ENCODE results near the gene STK4.

DNA sequence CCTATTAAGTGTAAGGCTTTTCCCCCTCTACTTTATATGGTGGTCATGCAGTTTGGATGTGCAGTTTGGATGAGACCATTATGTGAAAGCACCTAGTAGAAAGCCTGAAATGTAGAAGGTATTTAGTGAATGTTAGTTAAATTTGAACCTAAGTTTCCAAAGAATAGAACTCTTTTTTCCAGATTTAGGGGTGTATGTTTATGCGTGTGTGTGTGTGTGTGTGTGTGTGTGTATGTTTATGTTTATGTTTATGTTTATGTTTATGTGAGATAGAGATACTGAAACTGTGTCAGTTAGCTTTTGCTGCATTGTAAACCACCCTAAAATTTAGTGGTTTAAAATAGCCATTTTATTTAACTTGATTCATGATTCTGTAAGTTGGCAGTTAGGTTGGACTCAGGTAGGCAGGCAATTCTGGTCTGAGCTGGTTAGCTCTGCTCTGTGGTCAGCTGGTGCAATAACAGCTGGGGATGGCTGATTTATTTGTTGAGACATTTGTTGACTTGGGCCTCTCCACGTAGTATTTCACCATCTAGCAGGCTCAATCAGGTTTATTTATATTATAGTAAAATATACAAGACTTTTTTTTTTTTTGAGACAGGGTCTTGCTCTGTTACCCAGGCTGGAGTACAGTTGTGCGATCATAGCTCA is 54.0 kb downstream of the STK4 start:
- TF ChIP-seq, protein P1, sequence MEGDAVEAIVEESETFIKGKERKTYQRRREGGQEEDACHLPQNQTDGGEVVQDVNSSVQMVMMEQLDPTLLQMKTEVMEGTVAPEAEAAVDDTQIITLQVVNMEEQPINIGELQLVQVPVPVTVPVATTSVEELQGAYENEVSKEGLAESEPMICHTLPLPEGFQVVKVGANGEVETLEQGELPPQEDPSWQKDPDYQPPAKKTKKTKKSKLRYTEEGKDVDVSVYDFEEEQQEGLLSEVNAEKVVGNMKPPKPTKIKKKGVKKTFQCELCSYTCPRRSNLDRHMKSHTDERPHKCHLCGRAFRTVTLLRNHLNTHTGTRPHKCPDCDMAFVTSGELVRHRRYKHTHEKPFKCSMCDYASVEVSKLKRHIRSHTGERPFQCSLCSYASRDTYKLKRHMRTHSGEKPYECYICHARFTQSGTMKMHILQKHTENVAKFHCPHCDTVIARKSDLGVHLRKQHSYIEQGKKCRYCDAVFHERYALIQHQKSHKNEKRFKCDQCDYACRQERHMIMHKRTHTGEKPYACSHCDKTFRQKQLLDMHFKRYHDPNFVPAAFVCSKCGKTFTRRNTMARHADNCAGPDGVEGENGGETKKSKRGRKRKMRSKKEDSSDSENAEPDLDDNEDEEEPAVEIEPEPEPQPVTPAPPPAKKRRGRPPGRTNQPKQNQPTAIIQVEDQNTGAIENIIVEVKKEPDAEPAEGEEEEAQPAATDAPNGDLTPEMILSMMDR (IDR thresholded peaks at IDR 0.05; ENCODE audit: insufficient read depth, low read length): no peak
- TF ChIP-seq POLR2AphosphoS5 (IDR thresholded peaks at IDR 0.05; ENCODE audit: low read depth): no peak
- TF ChIP-seq, protein P2, sequence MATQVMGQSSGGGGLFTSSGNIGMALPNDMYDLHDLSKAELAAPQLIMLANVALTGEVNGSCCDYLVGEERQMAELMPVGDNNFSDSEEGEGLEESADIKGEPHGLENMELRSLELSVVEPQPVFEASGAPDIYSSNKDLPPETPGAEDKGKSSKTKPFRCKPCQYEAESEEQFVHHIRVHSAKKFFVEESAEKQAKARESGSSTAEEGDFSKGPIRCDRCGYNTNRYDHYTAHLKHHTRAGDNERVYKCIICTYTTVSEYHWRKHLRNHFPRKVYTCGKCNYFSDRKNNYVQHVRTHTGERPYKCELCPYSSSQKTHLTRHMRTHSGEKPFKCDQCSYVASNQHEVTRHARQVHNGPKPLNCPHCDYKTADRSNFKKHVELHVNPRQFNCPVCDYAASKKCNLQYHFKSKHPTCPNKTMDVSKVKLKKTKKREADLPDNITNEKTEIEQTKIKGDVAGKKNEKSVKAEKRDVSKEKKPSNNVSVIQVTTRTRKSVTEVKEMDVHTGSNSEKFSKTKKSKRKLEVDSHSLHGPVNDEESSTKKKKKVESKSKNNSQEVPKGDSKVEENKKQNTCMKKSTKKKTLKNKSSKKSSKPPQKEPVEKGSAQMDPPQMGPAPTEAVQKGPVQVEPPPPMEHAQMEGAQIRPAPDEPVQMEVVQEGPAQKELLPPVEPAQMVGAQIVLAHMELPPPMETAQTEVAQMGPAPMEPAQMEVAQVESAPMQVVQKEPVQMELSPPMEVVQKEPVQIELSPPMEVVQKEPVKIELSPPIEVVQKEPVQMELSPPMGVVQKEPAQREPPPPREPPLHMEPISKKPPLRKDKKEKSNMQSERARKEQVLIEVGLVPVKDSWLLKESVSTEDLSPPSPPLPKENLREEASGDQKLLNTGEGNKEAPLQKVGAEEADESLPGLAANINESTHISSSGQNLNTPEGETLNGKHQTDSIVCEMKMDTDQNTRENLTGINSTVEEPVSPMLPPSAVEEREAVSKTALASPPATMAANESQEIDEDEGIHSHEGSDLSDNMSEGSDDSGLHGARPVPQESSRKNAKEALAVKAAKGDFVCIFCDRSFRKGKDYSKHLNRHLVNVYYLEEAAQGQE (IDR thresholded peaks at IDR 0.05; ENCODE audit: insufficient replicate concordance, low read depth): no peak

All from HL-60 (cell line).